Measurements from ENCODE around the gene PLA2G4A.

DNA sequence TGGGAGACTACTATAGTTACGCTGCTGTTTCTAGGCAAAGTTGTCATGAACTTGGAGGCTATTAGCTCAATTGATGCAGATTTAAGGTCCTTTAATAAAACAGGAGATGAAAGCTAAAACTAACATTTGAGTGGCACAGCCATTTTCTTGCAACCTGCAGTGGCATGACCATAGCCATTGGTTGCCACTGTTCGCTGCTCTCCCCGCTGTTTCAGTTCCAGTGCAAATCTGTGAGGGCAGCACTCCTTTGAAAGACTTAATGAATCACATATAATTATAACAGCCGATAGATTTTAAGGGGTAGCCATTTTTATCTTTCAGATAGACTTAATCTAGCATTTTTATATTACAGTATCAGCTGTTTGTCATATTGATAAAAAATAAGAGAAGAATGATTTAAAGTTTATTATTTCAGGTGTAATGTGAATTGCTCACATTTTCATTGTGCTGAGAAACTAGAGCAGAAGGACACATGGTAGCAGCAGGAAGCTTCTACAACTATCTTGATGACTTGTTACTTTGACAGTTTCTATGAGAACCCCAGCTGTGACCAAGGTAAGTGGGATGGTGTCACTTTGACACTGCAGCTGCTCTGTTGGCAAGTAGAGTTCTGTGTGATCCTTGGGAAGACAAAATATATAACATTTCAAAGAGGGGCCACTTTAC is 203.7 kb downstream of the PLA2G4A start:
- TF ChIP-seq POLR2A (IDR thresholded peaks at IDR 0.05; ENCODE audit: low read length) (no peak), GATA1 (IDR thresholded peaks at IDR 0.05; ENCODE audit: low read depth, low read length) (no peak)

Data from erythroblast (primary cell).